ENCODE results near the gene RNASEH2C. TPM values are rescaled to one million over a fixed set of nuclear protein-coding genes. Genes with fewer than 3 reads are reported as not detected.
A peak's percentile ranks its signal among the peaks of the same experiment; 100 is the strongest.

RNASEH2C gene
- total and polyA plus RNA-seq, 2 of the 4 experiments (the other 2 are of a cell fraction), result 34.8 to 40.0 TPM

DNA sequence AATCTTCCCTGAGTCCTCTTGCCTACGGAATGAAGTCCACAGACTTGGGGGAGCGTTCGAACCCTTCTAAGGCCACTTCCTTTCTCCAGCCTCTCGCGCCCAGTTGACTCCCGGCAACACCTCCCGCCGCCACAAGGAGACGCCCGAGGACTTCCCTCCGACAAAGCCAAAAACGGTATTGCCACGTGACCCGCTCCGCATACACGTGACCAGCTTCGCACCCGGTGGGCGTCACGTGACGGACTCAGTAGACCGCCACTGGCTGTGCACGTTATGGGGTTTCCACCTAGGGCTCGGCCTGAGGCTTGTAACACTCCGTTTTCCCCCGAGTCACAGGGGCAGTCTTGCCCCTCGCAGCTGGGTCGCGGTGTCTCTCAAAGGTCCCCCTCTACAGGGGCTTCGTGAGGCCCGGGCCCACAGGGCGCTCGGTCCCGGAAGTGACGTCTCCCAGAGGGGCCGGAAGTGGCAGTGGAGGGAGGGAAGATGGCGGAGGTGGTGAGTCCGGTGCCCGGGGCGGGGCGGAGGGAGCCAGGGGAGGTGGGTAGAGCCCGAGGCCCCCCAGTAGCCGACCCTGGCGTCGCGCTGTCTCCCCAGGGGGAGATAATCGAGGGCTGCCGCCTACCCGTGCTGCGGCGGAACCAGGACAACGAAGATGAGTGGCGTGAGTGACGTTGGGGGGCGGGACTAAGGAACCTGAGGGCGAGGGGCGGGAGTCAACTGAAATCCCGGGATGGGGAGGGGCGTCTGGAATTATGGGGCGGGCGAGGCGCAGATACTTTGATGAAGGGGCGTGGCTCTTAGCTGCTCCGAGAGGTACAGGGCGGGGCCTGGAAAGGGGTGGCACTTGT, 8.6 kb downstream of the RNASEH2C start, which contains the start of gene KAT5:
Gene KAT5 (plus strand): TSS at position 468 of the 848 bp plus-strand sequence. CDS start 16 bp downstream, at position 484.
- CTCF ChIA-PET, result interaction anchor here (0.5 to 2.5 kb wide), 12 partner anchors 9 to 598 kb away, joined by 3 to 23 read pairs (median 4); partner anchors contain the start of genes FIBP and RNASEH2C
- TF ChIP-seq SMC3 (IDR thresholded peaks at IDR 0.05; ENCODE audit: low read depth, low read length) (peak; percentile 91), BHLHE40 (IDR thresholded peaks at IDR 0.05; ENCODE audit: low read depth, low read length) (peak; percentile 98), MAZ (IDR thresholded peaks at IDR 0.05; ENCODE audit: borderline replicate concordance, low read depth, low read length) (peak; percentile 87; the same call in 1 of the 2 replicates), POLR2A (IDR thresholded peaks at IDR 0.05; ENCODE audit: low read depth, low read length) (peak; percentile 92), RCOR1 (IDR thresholded peaks at IDR 0.05; ENCODE audit: insufficient replicate concordance, low read length) (no peak), RAD21 (IDR thresholded peaks at IDR 0.05; ENCODE audit: low read length) (peak; percentile 97), FOS (IDR thresholded peaks at IDR 0.05; ENCODE audit: low read depth, low read length) (peak; percentile 99), CHD1 (IDR thresholded peaks at IDR 0.05; ENCODE audit: low read depth, low read length) (no peak), USF2 (IDR thresholded peaks at IDR 0.05; ENCODE audit: low read depth, low read length) (peak; percentile 100), MXI1 (IDR thresholded peaks at IDR 0.05; ENCODE audit: borderline replicate concordance, low read depth, low read length) (peak; percentile 23; the same call in 1 of the 2 replicates), CEBPB (IDR thresholded peaks at IDR 0.05; ENCODE audit: low read depth, low read length) (no peak), RFX5 (IDR thresholded peaks at IDR 0.05; ENCODE audit: low read depth, low read length) (no peak), MAFK (IDR thresholded peaks at IDR 0.05; ENCODE audit: low read depth, low read length) (no peak)
- TF ChIP-seq, protein P1, sequence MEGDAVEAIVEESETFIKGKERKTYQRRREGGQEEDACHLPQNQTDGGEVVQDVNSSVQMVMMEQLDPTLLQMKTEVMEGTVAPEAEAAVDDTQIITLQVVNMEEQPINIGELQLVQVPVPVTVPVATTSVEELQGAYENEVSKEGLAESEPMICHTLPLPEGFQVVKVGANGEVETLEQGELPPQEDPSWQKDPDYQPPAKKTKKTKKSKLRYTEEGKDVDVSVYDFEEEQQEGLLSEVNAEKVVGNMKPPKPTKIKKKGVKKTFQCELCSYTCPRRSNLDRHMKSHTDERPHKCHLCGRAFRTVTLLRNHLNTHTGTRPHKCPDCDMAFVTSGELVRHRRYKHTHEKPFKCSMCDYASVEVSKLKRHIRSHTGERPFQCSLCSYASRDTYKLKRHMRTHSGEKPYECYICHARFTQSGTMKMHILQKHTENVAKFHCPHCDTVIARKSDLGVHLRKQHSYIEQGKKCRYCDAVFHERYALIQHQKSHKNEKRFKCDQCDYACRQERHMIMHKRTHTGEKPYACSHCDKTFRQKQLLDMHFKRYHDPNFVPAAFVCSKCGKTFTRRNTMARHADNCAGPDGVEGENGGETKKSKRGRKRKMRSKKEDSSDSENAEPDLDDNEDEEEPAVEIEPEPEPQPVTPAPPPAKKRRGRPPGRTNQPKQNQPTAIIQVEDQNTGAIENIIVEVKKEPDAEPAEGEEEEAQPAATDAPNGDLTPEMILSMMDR (conservative IDR thresholded peaks at IDR 0.05; ENCODE audit: low read depth, low read length), result peak; percentile 99

More for the DNA sequence above, 8.6 kb downstream of the RNASEH2C start, which contains the start of gene KAT5:
- peak within 1 kb of the TSS; percentile 74 for H2AK9ac ChIP-seq (replicated peaks; ENCODE audit: low read depth, low read length, poor library complexity)
- no peaks in the 10 kb centered on the region for H3K27me3 ChIP-seq (ENCODE audit: control insufficient read depth, insufficient read depth, low read length)
- peak; percentile 88 for ATAC-seq (ENCODE audit: low read depth)
- peak within 1 kb of the TSS; percentile 73 for H3K4me3 ChIP-seq (ENCODE audit: insufficient read depth, low read depth, low read length)
- H3K14ac ChIP-seq (replicated peaks; ENCODE audit: low read depth, low read length), result peak within 1 kb of the TSS; percentile 99
- peak within 1 kb of the TSS; percentile 99; the same call in 2 of the 3 replicates for H2BK15ac ChIP-seq (ENCODE audit: low read depth, low read length)
- H4K8ac ChIP-seq (ENCODE audit: low read depth in 2 of 2, low read length in 2 of 2), result peak within 1 kb of the TSS; percentile 73 to 100
- H3K23ac ChIP-seq (ENCODE audit: low read depth, low read length), result peak within 1 kb of the TSS; percentile 95
- 0% methylated on average over 40 of the region's 65 CpGs; no CpG with 5 or more reads in 1 of the 2 experiments for WGBS, 2 experiments (ENCODE audit: extremely low coverage in 2 of 2, insufficient read length in 1 of 2)
- peaks cover 4% of the 10 kb centered on the region for H4K20me1 ChIP-seq (ENCODE audit: insufficient read depth, low read length)
- intact Hi-C loops (cut with micrococcal nuclease) (loop anchor here (1.0 to 5.0 kb wide), 4 partner anchors 8 to 277 kb away; partner anchors contain the start of genes AP5B1 and RNASEH2C), in situ Hi-C loops (cut with MboI; ENCODE audit: low sequenced_read_pairs) (loop anchor here (5.0 to 10.0 kb wide), 2 partner anchors 105 to 273 kb away; no protein-coding TSS in a partner anchor), dilution Hi-C loops (cut with HindIII; ENCODE audit: low sequenced_read_pairs, unreplicated experiment) (no loop called here)
- H2BK5ac ChIP-seq (ENCODE audit: low read depth, low read length, poor library complexity, severe bottlenecking), result peak within 1 kb of the TSS; percentile 97
- peak within 1 kb of the TSS; percentile 88 for H3K4me2 ChIP-seq (ENCODE audit: low read depth, low read length)
- H2BK20ac ChIP-seq (ENCODE audit: low read depth, low read length), result peak within 1 kb of the TSS; percentile 87
- H2AK5ac ChIP-seq (ENCODE audit: low read depth, low read length), result peak within 1 kb of the TSS; percentile 87
- H3K9me3 ChIP-seq (ENCODE audit: control insufficient read depth, insufficient read depth, low read length), result no peaks in the 10 kb centered on the region
- H3K36me3 ChIP-seq (ENCODE audit: control insufficient read depth, insufficient read depth, low read length), result peaks cover 31% of the 10 kb centered on the region
- peak within 1 kb of the TSS; percentile 99 for H4K5ac ChIP-seq (ENCODE audit: low read depth, low read length)
- H3K27ac ChIP-seq (ENCODE audit: insufficient read depth, low read length), result peak within 1 kb of the TSS; percentile 99
- peak within 1 kb of the TSS; percentile 96 for H3K56ac ChIP-seq (ENCODE audit: extremely low read depth, insufficient read depth, low read length)
- peak within 1 kb of the TSS; percentile 100 for H2AFZ ChIP-seq (replicated peaks; ENCODE audit: low read length, poor library complexity)
- H3K4ac ChIP-seq (ENCODE audit: low read depth, low read length), result peak within 1 kb of the TSS; percentile 99
- H3K9me1 ChIP-seq (ENCODE audit: insufficient read depth, low read length), result no peaks in the 10 kb centered on the region
- H3K18ac ChIP-seq (ENCODE audit: low read depth, low read length), result peak within 1 kb of the TSS; percentile 96
- peak within 1 kb of the TSS; percentile 89 for H3K9ac ChIP-seq (ENCODE audit: low read depth, low read length)
- peaks cover 21 to 45% of the 10 kb centered on the region in 2 experiments for H3K79me1 ChIP-seq (ENCODE audit: low read depth in 1 of 2, low read length in 2 of 2)
- DNase-seq, result peak; percentile 98
- peak within 1 kb of the TSS; percentile 99 for H4K91ac ChIP-seq (ENCODE audit: insufficient read depth, low read depth, low read length)
- POLR2A ChIA-PET (ENCODE audit: unreplicated experiment), result interaction anchor here (0.5 to 1.1 kb wide), 6 partner anchors 9 to 162 kb away, joined by 3 to 6 read pairs (median 4); partner anchors contain the start of gene RNASEH2C
- BruUV-seq (replicated peaks), result no TSS peak
- no peaks in the 10 kb centered on the region; the same call in 1 of the 2 replicates for H3K4me1 ChIP-seq (ENCODE audit: control insufficient read depth, insufficient read depth, low read length)
- H2BK120ac ChIP-seq (ENCODE audit: low read depth, low read length), result peak within 1 kb of the TSS; percentile 99

Measured in IMR-90 (cell line).